ENCODE results near the gene AKT1.

- TF ChIP-seq, protein P1, sequence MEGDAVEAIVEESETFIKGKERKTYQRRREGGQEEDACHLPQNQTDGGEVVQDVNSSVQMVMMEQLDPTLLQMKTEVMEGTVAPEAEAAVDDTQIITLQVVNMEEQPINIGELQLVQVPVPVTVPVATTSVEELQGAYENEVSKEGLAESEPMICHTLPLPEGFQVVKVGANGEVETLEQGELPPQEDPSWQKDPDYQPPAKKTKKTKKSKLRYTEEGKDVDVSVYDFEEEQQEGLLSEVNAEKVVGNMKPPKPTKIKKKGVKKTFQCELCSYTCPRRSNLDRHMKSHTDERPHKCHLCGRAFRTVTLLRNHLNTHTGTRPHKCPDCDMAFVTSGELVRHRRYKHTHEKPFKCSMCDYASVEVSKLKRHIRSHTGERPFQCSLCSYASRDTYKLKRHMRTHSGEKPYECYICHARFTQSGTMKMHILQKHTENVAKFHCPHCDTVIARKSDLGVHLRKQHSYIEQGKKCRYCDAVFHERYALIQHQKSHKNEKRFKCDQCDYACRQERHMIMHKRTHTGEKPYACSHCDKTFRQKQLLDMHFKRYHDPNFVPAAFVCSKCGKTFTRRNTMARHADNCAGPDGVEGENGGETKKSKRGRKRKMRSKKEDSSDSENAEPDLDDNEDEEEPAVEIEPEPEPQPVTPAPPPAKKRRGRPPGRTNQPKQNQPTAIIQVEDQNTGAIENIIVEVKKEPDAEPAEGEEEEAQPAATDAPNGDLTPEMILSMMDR (IDR thresholded peaks at IDR 0.05; ENCODE audit: low read depth, low read length, poor library complexity, severe bottlenecking), result no peak
- TF ChIP-seq EZH2phosphoT487 (IDR thresholded peaks at IDR 0.05; ENCODE audit: borderline replicate concordance, low read length), result no peak
These were observed 47.7 kb downstream of the AKT1 start for GRCh38 chr14:104747876-104748275.

All from DOHH2 (cell line).